Cardiac ventricle fibroblast (primary cell): Measurements from ENCODE around the gene GLB1L. TPM values are rescaled to one million over a fixed set of nuclear protein-coding genes. Genes with fewer than 3 reads are reported as not detected.

ENCODE experiments used
- total RNA-seq: library from RNA; depleted of rRNA; stranded (reverse); fragments of >200 nt; gene quantifications from 2 replicates; pipeline ENCODE4 v1.2.3, GENCODE V29; 2015

Gene GLB1L
- total RNA-seq, result 7.0 and 12.2 TPM in 2 replicates

DNA sequence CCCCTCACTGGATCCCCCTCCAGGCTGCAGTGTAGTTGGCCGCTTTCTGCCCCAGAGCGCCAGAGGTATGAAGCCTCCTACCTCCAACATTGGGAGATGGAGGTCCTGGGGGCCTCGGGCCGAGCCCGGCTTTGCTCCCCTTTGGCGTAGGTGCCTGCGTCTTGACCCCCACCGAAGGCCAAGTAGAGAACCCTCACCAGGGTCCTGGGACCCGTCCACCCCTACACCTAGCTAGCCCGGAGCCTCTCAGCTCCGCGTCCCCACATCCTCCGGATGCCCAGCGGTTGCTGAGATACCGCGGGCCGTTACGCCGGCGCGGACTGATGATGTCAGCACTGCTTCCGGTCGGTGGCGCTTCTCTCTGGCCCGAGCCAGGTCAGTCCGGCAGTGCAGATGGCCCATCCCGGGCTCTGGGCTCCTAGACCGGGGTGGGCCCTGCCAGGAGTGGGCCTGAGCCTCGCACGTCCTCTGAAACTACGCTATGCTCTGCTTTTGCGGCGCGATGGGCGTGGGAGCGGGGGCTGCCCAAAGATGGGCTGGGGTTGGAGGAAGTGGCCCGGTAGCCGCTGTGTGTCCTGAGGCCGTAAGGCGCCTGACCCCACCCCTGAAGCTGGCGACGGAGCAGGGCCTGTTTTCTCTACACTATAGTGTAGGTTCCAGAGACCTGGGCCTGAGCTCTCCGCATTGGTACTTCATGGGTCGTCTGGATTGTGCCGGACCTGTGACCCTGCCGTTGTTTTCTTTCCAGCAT is at the start of gene GLB1L, which contains the start of gene STK16:
TSS of gene GLB1L (minus strand) at position 297 of the 751 bp plus-strand sequence. CDS start 1,871 bp downstream, outside the sequence.
TSS of gene STK16 (plus strand) at position 332 of the 751 bp plus-strand sequence. CDS start 521 bp downstream, outside the sequence.

DNA sequence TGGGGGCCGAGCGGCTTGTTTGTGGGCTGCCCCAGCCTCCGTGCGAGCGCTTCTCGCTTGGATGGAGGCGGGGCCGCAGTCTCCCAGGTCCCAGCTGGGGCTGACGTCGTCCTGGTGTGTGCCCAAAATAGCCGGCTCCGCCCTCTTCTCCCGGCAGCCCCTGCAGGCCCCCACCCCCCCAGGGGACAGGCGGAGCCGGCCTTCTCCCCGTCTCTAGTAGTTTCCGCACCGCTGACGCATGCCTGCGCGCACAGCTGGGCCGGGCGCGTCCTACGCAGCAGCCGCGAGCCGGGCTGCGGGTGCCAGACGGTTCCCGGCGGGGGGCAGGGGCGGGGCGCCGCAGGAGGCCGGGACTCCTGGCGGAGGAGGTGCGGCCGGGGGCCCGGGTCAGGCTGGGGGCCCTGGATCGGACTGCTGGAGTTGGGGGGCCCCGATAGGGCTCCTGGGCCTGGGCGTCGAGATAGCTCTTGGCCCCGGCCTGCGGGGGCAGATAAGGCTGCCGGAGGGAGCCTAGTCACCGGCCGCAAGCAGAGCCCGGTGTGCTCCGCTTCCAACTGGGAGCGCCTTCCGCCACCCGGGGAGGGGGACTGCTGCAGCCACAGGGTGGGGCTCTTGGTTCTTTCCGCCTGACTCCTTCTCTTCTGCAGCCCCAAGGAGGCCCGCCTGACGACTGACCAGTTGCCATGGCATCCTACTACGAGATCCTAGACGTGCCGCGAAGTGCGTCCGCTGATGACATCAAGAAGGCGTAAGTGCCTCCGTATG is 34.1 kb upstream of the GLB1L start, which contains the start of gene DNAJB2:
TSS of gene DNAJB2 (plus strand) at position 216 of the 765 bp plus-strand sequence. CDS start at position 684, 468 bp downstream.

DNA sequence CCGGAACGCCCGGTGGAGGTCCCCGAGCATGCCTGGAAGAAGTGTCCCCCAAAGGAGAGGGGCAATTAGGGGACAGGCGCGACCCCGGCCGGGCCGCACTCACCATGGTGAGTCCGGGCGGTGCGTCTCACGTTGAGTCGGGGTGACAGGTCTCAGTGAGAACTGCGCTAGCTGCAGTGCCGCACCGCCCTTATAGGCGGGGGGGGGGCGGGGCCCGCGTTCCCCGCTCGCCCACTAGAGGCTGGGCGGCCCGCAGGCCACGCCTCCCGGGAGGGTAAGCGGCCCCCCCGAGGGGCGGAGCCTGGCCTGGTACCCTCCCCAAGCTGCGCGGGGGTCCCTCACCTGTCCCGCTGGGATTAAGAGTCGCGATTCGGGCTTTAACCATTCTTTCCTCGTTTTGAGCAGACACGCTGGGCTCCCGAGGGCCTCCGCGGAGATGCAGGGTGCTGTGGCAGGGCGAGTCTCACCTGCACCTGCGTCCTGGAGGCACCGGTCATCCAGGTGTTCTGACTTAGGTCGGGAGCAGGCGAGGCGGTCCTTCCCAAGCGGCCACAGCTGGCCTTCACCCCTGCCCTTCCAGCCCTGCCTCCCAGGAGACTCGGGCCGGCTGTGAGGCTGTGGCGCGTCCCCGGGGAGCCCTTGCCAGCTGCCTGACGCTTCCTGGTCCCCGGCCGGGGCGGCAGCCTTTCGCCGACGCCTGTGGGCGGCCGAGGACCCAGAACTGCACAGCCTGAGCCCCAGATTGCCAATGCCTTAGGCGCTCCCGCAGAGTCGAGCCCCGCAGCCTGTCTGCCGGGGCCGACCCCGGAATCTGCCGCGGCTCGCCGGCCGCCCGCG is 8.7 kb upstream of the GLB1L start, which contains the start of gene TUBA4A:
TSS of gene TUBA4A (minus strand) at position 166 of the 837 bp plus-strand sequence. CDS start at position 106, 60 bp downstream.

DNA sequence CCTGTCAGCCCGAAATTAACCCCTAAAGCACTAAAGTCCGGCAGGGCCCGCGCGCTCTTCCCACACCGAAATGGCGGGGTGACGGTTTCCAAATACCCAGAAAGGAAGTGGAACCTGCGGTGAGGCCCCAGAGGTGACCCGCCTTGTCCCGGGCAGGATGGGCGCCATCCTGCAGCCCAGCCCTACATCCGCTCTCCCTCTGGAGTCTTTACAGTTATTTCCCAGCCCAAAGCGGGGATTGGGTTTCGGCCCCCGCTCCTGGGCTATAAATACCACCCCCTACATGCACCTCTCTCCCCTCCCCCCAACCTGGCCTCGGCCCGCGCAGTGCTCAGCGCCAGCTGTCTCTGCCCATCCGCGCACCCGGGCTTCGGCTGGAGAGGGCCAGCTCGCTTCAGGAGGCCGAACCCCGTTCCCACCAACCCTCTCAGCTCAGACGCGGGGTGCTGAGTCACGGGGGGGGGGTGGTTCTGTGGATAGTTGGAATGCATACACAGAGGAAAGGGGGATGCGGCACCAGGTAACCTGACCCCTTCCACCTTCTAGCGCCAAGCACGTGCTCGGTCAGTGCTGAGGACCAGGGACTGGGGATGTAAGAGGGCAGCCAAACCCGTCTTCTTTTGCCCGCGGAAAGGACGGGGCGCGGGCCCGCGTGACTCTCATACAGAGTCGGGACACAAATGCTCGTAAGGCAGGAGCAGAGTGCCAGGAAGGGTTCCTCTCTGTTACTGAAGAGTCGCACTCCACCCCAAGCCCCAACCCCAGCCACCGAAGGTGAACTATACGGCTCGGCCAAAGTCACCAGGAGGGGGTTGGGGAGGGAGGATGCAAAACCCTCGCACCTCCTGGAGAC is 7.9 kb upstream of the GLB1L start, which contains the start of gene TUBA4B:
TSS of gene TUBA4B (plus strand) at position 344 of the 853 bp plus-strand sequence. CDS start at position 509, 165 bp downstream.

DNA sequence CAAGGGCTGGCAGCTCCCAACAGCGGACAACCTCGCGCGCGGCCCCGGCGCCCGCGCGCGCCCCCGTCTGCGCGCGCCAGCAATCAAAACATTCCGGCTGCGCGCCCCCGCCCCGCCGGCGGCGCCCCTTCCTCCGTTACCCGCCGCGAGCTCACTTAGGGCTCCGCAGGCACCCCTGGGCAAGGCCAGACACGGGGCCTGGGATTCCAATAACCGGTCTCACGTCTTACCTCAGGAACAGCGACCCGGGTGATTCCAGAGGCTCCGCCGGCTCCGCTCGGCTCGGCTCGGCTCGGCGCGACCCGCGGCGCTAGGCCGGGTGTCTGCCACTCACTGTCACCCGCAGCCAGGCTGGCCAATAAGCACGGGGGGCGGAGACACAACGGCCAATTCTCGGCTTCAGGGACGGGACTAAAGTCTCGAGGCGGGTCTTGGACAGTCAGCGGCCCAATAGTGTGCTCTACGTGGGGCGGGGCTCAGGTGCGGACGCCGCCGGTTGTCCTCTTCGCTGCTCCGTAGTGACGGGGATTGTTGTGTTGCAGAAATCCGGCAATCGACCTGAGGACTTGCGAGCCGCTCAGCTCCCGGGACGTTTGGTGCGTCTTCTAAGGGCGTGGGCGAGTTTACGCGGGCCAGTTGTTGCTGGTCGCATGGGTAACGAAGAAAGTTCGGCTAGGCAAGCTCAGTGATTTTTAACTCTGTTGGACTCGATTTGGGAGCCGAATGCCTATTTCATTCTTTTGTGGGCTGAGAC is 15.8 kb downstream of the GLB1L start, which contains the start of the genes ANKZF1 and ATG9A:
TSS of gene ANKZF1 (plus strand) at position 502 of the 754 bp plus-strand sequence. CDS start 452 bp downstream, outside the sequence.
TSS of gene ATG9A (minus strand) at position 332 of the 754 bp plus-strand sequence. CDS start 1,612 bp downstream, outside the sequence.

DNA sequence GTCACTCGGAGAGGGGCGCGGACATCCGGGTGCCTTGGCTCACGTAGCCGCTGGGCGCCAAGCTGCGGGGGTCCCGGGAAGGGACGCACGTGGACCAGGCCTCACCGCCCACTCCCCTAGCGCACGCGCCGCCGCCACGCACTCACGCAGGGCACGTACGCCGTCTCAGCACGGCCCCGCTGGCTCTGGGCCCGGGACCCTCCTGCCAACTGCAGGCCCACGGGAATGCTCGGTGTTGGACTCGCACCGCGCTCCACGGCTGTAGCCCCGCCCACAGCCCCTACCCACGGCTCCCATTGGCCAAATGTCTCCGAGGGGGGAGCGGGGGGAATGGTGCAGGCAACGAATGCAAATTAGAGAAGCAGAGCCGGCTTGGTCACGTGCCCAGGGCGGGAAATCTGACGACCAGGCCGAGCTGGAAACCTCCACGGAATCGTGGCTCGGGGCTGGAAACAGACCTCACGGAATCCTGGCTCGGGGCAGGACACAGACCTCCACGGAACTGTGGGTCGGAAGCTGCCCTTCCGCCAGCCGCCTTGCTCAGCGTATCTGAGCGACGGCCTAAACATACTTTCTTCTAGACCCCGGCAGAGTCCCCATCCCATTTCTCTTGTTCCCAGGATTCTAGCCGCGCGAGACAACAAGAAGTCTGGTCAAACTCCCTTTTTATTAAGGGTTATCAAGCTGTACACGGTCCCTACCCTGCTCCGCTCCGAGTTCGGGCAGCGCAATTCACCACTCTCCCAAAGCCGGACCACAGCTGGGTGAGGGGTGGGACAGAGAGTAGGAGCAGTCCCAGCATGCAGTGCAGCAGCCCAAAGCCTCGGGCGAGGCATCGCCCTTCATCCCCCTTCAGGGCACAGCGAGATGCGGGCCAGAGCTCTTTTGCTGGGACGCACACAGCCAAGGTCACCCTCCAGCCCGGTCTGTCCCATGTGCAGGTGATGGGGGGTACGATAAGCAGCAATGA is 26.2 kb downstream of the GLB1L start, which contains the start of gene ABCB6:
TSS of gene ABCB6 (minus strand) at position 227 of the 970 bp plus-strand sequence. CDS start 285 bp downstream, outside the sequence.

DNA sequence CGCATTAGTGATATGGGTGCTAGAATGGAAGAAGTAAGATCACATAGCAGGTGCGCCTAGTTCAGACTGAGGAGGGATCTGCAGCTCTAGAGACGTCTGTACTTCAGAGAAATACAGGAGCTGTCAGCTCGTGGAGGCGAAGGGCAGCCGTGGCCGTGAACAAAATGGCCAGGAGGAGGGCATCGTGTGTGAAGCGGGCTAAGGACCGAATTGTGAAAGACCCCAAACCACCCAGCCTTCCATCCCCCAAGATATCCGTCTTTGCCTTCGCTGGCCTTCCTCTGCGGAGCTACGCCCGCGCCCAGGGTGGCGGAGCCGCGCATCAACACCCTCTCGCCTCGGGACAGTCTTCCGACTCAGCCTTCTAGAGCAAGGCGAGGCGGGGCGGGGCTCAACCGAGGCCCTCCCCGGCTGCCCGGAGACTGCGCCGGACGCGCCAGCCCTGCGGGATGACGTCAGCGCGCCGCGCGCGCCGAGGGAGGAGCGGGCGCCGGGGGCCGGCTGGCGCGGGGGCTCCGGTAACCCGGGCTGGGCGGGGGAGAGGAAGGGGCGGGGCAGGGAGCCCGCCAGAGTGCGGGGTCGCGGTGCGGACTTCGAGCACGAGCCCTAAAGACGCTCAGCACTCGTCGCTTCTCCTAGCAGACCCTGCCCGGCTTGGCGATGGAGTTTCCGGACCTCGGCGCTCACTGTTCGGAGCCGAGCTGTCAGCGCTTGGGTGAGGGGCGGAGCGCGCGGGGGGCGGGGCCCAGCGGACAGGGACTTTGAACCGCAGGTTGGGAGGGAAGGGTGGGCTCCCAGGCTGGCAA is 38.7 kb downstream of the GLB1L start, which contains the start of gene ZFAND2B:
TSS of gene ZFAND2B (plus strand) at position 455 of the 806 bp plus-strand sequence. CDS start at position 661, 206 bp downstream.

Other genes starting within 250 kb of the GLB1L start
- gene CFAP65, start 203.9 kb downstream of the GLB1L start, total RNA-seq, result 0.34 TPM in 1 of 2 replicates, not detected in the other
- not detected in 2 replicates for gene IHH, start 184.5 kb downstream of the GLB1L start, total RNA-seq
- gene NHEJ1, start 84.6 kb downstream of the GLB1L start, total RNA-seq, result 13.4 and 15.8 TPM in 2 replicates
- 0.25 and 0.44 TPM in 2 replicates for gene SLC23A3, start 75.4 kb downstream of the GLB1L start, total RNA-seq
- gene CNPPD1, start 68.5 kb downstream of the GLB1L start, total RNA-seq, result 20.8 and 32.6 TPM in 2 replicates
- 43.9 and 47.7 TPM in 2 replicates for gene RETREG2, start 67.2 kb downstream of the GLB1L start, total RNA-seq
- 16.8 and 34.2 TPM in 2 replicates for gene ZFAND2B, start 38.7 kb downstream of the GLB1L start, total RNA-seq
- gene ABCB6, start 26.5 kb downstream of the GLB1L start, total RNA-seq, result 28.4 and 29.5 TPM in 2 replicates
- 70.1 and 72.7 TPM in 2 replicates for gene ATG9A, start 15.8 kb downstream of the GLB1L start, total RNA-seq
- gene ANKZF1, start 15.6 kb downstream of the GLB1L start, total RNA-seq, result 24.7 and 30.6 TPM in 2 replicates
- gene STK16, start within 50 bp of the GLB1L start, total RNA-seq, result 16.2 and 20.2 TPM in 2 replicates
- gene TUBA4B, start 7.8 kb upstream of the GLB1L start, total RNA-seq, result not detected in 2 replicates
- gene TUBA4A, start 8.5 kb upstream of the GLB1L start, total RNA-seq, result 13.4 and 26.5 TPM in 2 replicates
- gene DNAJB2, start 33.9 kb upstream of the GLB1L start, total RNA-seq, result 33.6 and 35.5 TPM in 2 replicates
- 1.6 and 4.1 TPM in 2 replicates for gene PTPRN, start 64.0 kb upstream of the GLB1L start, total RNA-seq
- not detected in 2 replicates for gene RESP18, start 87.3 kb upstream of the GLB1L start, total RNA-seq
- 61.1 and 86.0 TPM in 2 replicates for gene DNPEP, start 142.5 kb upstream of the GLB1L start, total RNA-seq
- 3.2 and 7.0 TPM in 2 replicates for gene DES, start 172.9 kb upstream of the GLB1L start, total RNA-seq
- gene SPEG, start 189.4 kb upstream of the GLB1L start, total RNA-seq, result 8.5 and 10.5 TPM in 2 replicates